HG02885 (cell line): ENCODE data around the gene GALR1.

Experiments used
- ATAC-seq: cut with Tn5 transposase; IDR thresholded peaks from one replicate; pipeline ENCODE4 v1.9.1; 2021; ENCODE audit warnings: mild to moderate bottlenecking; ENCODE audit not compliant: unreplicated experiment, poor library complexity

The GALR1 gene

GRCh38 chr18:77314952-77315351, 65.3 kb downstream of the GALR1 start:
- no peak for ATAC-seq

- ATAC-seq: no peak
Measured at GRCh38 chr18:77316008-77316407, 66.4 kb downstream of the GALR1 start.

- no peak for ATAC-seq
Measured at GRCh38 chr18:77316641-77317040, 67.0 kb downstream of the GALR1 start.

GRCh38 chr18:77320971-77321559, 71.4 kb downstream of the GALR1 start:
- no peak for ATAC-seq

GRCh38 chr18:77321823-77322805, 72.5 kb downstream of the GALR1 start:
- no peak for ATAC-seq

GRCh38 chr18:77323640-77324299, 74.1 kb downstream of the GALR1 start:
- ATAC-seq: no peak
